Right lobe of liver (tissue), 6 donors: Measurements from ENCODE around the gene NELL2. TPM values are rescaled to one million over a fixed set of nuclear protein-coding genes. Genes with fewer than 3 reads are reported as not detected.
A peak's percentile ranks its signal among the peaks of the same experiment; 100 is the strongest.
"Not testable (repeated sequence)": the region's sequence is repeated elsewhere in the genome, so short reads cannot be mapped to it uniquely, and the experiment has no call there.

Source experiments
- ATAC-seq, 4 donors: fragments of 200-7000 bp; cut with Tn5 transposase; one replicate each; pipeline ENCODE4 v1.9.1; 2020; ENCODE audit warnings: mild to moderate bottlenecking in 4 of 4, moderate library complexity in 4 of 4
- DNase-seq, 3 donors: peaks; one replicate each; pipeline ENCODE4 v3.0.0-alpha.2; 2020
- H3K27ac ChIP-seq, 3 donors: fragments of 200-600 bp; one replicate each; pipeline ENCODE4 v1.8.0; 2022
- H3K27me3 ChIP-seq, 2 donors: fragments of 200-600 bp; one replicate each; pipeline ENCODE4 v1.8.0; 2022
- H3K36me3 ChIP-seq, 4 donors: fragments of 200-600 bp; sonication (generic) in 1 of 4; one replicate each; pipeline versions ENCODE4 v1.5.1 to v1.8.0; 2017 to 2022; ENCODE audit warnings: control low read depth in 1 of 4
- H3K4me1 ChIP-seq, 4 donors: fragments of 200-600 bp; sonication (generic) in 1 of 4; one replicate each; pipeline versions ENCODE4 v1.5.1 to v1.8.0; 2017 to 2022; ENCODE audit warnings: control low read depth in 1 of 4
- H3K4me3 ChIP-seq, 3 donors: fragments of 200-600 bp; one replicate each; pipeline ENCODE4 v1.8.0; 2022
- H3K9me3 ChIP-seq, 4 donors: fragments of 200-600 bp; sonication (generic) in 1 of 4; one replicate each; pipeline versions ENCODE4 v1.5.1 to v1.8.0; 2017 to 2022; ENCODE audit warnings: control low read depth in 1 of 4
- POLR2A ChIP-seq: fragments of 450-650 bp; IDR thresholded peaks from one replicate; pipeline ENCODE4 v1.6.1; 2017; ENCODE audit warnings: antibody characterized with exemption, mild to moderate bottlenecking
- WGBS: methylation state at CpG from one replicate; pipeline ENCODE4 v1.1.6; 2018; ENCODE audit warnings: low coverage, low lambda C conversion rate; ENCODE audit not compliant: insufficient coverage; ENCODE audit errors: missing lambda C conversion rate; 5-methylcytosine and 5-hydroxymethylcytosine counted together
- intact Hi-C, 2 donors: fragments of 100-400 bp; cut with DNase I; formaldehyde crosslinking; loops; one replicate each; pipeline versions ENCODE4 v1.11.2 to v1.14.1; 2022
- total RNA-seq, 6 experiments: library from RNA; depleted of rRNA in 2 of 6; stranded (reverse); fragments of >200 nt in 2 of 6; fragmentation: NEBNext Ultra II Directional in 3 of 6; extraction: Animal tissue kit (Norgen Biotek cat#: 25700) in 3 of 6; gene quantifications; one replicate each; pipeline versions ENCODE4 v1.1.0 to v1.2.4, GENCODE V29; 2016 to 2023
- TF ChIP-seq, protein P1 (sequence below), 4 donors: fragments of 200-600 bp in 3 of 4; fragments of 450-650 bp in 1 of 4; IDR thresholded peaks; one replicate each; pipeline versions ENCODE4 v1.5.1 to v1.8.0; 2016 to 2022; ENCODE audit warnings: antibody characterized with exemption in 4 of 4, mild to moderate bottlenecking in 2 of 4
- donor health status: DM: no; HTN: yes; CAD: no.
- donor health status: DM: no; HTN: no; CAD: no.
- donor health status: DM: no; HTN: no; CAD: no.
- donor health status: DM: no; HTN: yes; CAD: no.
- donor health status: DM: no; HTN: yes; CAD: no.

The NELL2 gene
- total RNA-seq, 6 experiments from 2014 or later, result 0.15 to 0.43 (median 0.43) TPM; not detected in 3

DNA sequence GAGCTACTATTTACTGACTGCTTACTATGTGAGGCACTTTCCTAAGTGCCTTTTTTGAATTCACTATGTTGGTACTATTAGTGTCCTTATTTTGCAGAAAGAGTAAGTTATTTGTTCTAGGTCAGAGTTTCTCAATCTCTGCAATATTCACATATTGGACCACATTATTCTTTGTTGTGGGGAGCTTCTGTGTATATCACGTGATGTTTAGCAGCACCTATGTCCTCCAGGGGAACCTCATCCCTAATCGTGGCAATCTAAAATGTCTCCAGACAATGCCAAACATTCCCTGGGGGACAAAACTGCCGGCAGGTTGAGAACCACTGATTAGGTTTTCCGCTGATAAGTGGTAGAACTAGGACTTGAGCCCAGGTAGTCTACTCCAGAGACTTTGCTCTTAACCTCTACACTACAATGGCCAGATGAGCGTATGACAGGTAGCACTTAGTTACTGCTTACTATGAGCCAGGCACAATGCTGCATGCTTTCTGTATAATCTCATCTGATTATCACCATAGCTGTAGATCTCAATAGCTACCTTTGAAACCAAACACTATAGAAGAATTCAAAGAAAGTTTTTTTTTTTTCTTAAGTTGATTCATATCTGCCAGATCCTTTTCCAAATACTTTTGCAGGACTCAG, 38.9 kb downstream of the NELL2 start:
- intact Hi-C loops, result no loop called here

DNA sequence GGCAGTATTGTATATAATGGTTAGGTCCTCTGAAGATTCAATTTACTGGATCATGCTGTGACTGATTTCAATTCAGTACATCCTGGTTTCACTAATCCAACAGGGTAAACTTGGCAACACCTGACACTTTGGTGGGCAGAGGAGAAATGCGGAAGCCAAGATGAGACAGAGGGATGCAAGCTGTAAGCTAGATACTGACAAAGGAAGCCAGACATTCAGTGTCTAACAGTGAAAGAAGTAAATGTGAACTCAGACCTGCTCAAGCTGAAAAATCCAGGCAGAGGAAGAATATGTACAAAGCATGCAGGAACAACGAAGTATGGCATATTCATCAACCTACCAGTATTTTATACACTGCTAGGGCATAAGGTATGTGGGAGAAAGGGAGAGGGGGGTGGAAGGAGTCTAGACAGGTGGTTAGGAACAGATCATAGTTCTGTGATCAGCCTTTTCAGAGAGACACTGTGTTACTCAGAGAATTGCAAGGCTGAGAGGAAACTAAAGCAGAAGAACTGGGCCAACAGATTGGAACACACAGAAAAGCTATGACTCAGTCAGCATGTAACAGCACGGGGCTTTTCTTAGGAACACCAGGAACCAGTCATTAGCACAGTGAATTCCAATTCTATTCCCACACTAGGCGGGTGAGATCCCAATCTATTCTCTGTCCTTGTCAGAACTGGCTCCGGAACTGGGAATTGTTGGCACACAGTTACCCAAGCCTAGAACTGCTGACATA, 40.3 kb downstream of the NELL2 start:
- no peak overlapping the region for H3K27ac ChIP-seq
- TF ChIP-seq, protein P1, sequence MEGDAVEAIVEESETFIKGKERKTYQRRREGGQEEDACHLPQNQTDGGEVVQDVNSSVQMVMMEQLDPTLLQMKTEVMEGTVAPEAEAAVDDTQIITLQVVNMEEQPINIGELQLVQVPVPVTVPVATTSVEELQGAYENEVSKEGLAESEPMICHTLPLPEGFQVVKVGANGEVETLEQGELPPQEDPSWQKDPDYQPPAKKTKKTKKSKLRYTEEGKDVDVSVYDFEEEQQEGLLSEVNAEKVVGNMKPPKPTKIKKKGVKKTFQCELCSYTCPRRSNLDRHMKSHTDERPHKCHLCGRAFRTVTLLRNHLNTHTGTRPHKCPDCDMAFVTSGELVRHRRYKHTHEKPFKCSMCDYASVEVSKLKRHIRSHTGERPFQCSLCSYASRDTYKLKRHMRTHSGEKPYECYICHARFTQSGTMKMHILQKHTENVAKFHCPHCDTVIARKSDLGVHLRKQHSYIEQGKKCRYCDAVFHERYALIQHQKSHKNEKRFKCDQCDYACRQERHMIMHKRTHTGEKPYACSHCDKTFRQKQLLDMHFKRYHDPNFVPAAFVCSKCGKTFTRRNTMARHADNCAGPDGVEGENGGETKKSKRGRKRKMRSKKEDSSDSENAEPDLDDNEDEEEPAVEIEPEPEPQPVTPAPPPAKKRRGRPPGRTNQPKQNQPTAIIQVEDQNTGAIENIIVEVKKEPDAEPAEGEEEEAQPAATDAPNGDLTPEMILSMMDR (IDR thresholded peaks at IDR 0.05), result no peak
- TF ChIP-seq POLR2A, result no peak

More for the DNA sequence above, 38.9 kb downstream of the NELL2 start:
- H3K36me3 ChIP-seq, result no peaks in the 10 kb centered on the region
- H3K4me3 ChIP-seq, result no peak overlapping the region
- no peaks in the 10 kb centered on the region for H3K4me1 ChIP-seq
- no peaks in the 10 kb centered on the region for H3K27me3 ChIP-seq
- TF ChIP-seq POLR2A, result no peak
- TF ChIP-seq, protein P1 (IDR thresholded peaks at IDR 0.05), result no peak
- no peaks in the 10 kb centered on the region for H3K9me3 ChIP-seq
- ATAC-seq (no peak), DNase-seq (no peak)
- no peak overlapping the region for H3K27ac ChIP-seq
- 36% methylated on average over 3 of the region's 5 CpGs for WGBS

DNA sequence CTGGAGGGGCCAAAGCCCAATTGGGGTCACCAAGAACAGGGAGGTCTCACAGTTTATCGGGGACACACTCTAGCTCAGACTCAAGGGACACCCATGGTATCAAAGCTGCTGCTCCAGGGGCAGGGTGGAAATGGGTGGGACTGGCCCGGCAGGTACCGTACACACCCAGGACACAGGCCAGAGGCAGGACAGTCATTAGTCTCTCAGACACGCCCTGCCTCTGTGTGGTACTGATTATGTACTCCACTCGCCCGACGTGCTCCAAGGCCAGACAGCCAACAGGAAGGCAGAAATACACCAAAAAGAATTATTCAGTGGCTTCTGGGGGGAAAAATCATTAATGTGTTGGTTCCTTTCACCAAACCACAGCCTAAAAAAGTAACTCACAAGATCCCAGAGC, 41.1 kb downstream of the NELL2 start:
- H3K36me3 ChIP-seq, H3K27me3 ChIP-seq, DNase-seq, H3K9me3 ChIP-seq, H3K27ac ChIP-seq, H3K4me3 ChIP-seq, intact Hi-C loops, H3K4me1 ChIP-seq: not testable (repeated sequence)
- WGBS, result 65% methylated on average over 4 of the region's 7 CpGs
- ATAC-seq, result peak in 1 of 4 donors; percentile 27

More for the DNA sequence above, 40.3 kb downstream of the NELL2 start:
- Histone ChIP-seq H3K36me3 (no peaks in the 10 kb centered on the region), H3K9me3 (no peaks in the 10 kb centered on the region), H3K27me3 (no peaks in the 10 kb centered on the region), H3K4me1 (no peaks in the 10 kb centered on the region), H3K4me3 (no peak overlapping the region)
- DNase-seq (no peak), ATAC-seq (no peak)
- 51% methylated on average over 3 of the region's 5 CpGs for WGBS
- intact Hi-C loops, result no loop called here

DNA sequence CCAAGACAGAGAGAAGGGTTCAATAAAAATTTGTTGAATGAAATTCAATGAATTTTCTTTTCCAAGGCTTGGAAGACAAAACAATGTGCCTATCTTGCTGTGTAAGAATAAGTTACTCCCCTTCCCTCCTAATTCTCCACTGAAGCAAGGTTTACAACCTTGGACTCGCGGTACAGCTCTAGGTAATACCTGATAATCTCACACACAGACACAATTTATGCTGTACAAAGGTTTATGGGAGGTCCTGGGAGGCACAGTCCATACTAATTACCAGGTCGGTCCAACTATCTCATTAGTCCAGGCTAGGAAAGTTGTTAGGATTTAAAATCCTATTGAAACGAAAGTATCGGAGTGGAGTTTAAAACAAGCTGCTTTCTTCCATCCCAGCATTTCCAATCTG, 42.6 kb downstream of the NELL2 start:
- Histone ChIP-seq H3K27me3 (no peaks in the 10 kb centered on the region), H3K36me3 (no peaks in the 10 kb centered on the region), H3K4me3 (no peak overlapping the region), H3K9me3 (no peaks in the 10 kb centered on the region), H3K4me1 (no peaks in the 10 kb centered on the region), H3K27ac (no peak overlapping the region)
- no peak for ATAC-seq
- DNase-seq, result no peak
- TF ChIP-seq, protein P1 (IDR thresholded peaks at IDR 0.05), result no peak
- TF ChIP-seq POLR2A, result no peak
- WGBS, result 73% methylated on average over 5 of the region's 5 CpGs
- intact Hi-C loops, result no loop called here

DNA sequence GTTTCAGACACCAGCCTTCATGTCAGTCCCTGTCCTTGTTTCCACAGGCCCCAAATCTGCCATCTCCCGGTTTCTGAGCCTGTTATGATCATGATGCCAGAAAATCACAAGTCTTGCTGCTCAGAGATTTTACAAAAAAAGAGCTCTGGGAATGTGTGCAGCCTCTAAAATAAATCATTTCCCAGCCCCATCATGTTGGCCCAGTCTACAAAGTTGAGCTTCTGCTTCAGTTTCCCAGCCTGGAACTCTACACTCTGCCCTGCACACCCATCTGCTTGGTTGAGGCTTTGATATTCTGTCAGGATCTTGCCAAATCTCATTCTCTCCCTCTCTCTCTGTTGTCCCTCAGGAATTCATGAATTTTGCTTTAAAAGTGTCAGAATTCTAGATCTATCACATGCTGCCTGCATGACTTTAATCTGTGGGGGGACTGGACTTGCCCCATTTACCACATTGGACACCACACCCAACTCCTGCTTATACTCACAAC, 45.5 kb downstream of the NELL2 start:
- Histone ChIP-seq H3K4me3 (no peak overlapping the region), H3K27me3 (no peaks in the 10 kb centered on the region), H3K36me3 (no peaks in the 10 kb centered on the region), H3K9me3 (no peaks in the 10 kb centered on the region), H3K4me1 (no peaks in the 10 kb centered on the region), H3K27ac (no peak overlapping the region)
- no peak for ATAC-seq
- intact Hi-C loops, result no loop called here
- WGBS, result 22% methylated on average over 1 of the region's 1 CpG
- TF ChIP-seq, protein P1 (IDR thresholded peaks at IDR 0.05), result no peak
- no peak for TF ChIP-seq POLR2A
- no peak for DNase-seq
